Ascending aorta (tissue), 2 donors: Measurements from ENCODE around the gene ULK4. TPM values are rescaled to one million over a fixed set of nuclear protein-coding genes. Genes with fewer than 3 reads are reported as not detected.
"Not testable (repeated sequence)": the region's sequence is repeated elsewhere in the genome, so short reads cannot be mapped to it uniquely, and the experiment has no call there.

Experiments
- DNase-seq, 2 donors: peaks; one replicate each; pipeline ENCODE4 v3.0.0-alpha.2; 2019; ENCODE audit warnings: low spot score in 2 of 2
- H3K27ac ChIP-seq, 2 donors: fragments of 200-600 bp; sonication (generic); one replicate each; pipeline ENCODE4 v1.5.1; 2016 to 2017; ENCODE audit warnings: mild to moderate bottlenecking in 1 of 2
- H3K27me3 ChIP-seq: fragments of 200-600 bp; sonication (generic); one replicate; pipeline ENCODE4 v1.5.1; 2017
- H3K36me3 ChIP-seq, 2 donors: fragments of 200-600 bp; sonication (generic); one replicate each; pipeline ENCODE4 v1.5.1; 2016
- H3K4me1 ChIP-seq, 2 donors: fragments of 200-600 bp; sonication (generic); one replicate each; pipeline ENCODE4 v1.5.1; 2016 to 2017; ENCODE audit warnings: mild to moderate bottlenecking in 1 of 2
- H3K4me3 ChIP-seq, 2 donors: fragments of 200-600 bp; sonication (generic); one replicate each; pipeline ENCODE4 v1.5.1; 2016 to 2017; ENCODE audit warnings: mild to moderate bottlenecking in 1 of 2
- H3K9me3 ChIP-seq, 2 donors: fragments of 200-600 bp; sonication (generic); one replicate each; pipeline ENCODE4 v1.5.1; 2016
- intact Hi-C: fragments of 100-400 bp; cut with DNase I; formaldehyde crosslinking; loops from one replicate; pipeline ENCODE4 v1.15.1; 2023
- total RNA-seq: library from RNA; depleted of rRNA; stranded (reverse); fragments of >200 nt; gene quantifications from one replicate; pipeline ENCODE4 v1.1.0, GENCODE V29; 2016
- TF ChIP-seq, protein P1 (sequence below), 3 experiments: fragments of 200-600 bp in 2 of 3; fragments of 450-650 bp in 1 of 3; sonication (generic) in 2 of 3; IDR thresholded peaks; one replicate each; pipeline ENCODE4 v1.5.1; 2016 to 2019; ENCODE audit warnings: antibody characterized with exemption in 3 of 3, mild to moderate bottlenecking in 1 of 3, moderate library complexity in 1 of 3

The ULK4 gene
- total RNA-seq, 1 donor from 2014 or later: 4.2 TPM

DNA sequence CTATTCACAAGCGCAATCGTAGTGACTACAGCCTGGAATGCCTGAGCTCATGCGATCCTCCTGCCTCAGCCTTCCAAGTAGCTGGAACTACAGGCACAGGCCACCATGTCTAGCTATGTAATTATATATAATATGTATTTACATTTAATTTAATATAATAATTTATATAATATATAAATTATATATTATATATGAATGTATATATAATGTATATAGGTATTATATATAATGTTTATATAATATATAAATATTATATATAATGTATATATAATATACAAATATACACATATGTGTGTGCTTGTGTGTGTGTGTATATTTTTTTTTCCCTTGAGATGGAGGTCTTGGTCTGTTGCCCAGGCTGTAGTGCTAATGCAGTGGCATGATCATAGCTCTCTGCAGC is 27.6 kb upstream of the ULK4 start:
- TF ChIP-seq, protein P1, sequence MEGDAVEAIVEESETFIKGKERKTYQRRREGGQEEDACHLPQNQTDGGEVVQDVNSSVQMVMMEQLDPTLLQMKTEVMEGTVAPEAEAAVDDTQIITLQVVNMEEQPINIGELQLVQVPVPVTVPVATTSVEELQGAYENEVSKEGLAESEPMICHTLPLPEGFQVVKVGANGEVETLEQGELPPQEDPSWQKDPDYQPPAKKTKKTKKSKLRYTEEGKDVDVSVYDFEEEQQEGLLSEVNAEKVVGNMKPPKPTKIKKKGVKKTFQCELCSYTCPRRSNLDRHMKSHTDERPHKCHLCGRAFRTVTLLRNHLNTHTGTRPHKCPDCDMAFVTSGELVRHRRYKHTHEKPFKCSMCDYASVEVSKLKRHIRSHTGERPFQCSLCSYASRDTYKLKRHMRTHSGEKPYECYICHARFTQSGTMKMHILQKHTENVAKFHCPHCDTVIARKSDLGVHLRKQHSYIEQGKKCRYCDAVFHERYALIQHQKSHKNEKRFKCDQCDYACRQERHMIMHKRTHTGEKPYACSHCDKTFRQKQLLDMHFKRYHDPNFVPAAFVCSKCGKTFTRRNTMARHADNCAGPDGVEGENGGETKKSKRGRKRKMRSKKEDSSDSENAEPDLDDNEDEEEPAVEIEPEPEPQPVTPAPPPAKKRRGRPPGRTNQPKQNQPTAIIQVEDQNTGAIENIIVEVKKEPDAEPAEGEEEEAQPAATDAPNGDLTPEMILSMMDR (IDR thresholded peaks at IDR 0.05): no peak
- Histone ChIP-seq H3K27me3 (no peaks in the 10 kb centered on the region), H3K4me1 (no peaks in the 10 kb centered on the region), H3K9me3 (no peaks in the 10 kb centered on the region), H3K36me3 (no peaks in the 10 kb centered on the region), H3K4me3 (no peak overlapping the region), H3K27ac (no peak overlapping the region)
- DNase-seq: no peak
- intact Hi-C loops: no loop called here

- Histone ChIP-seq H3K27ac (no peak overlapping the region), H3K27me3 (no peaks in the 10 kb centered on the region), H3K9me3 (no peaks in the 10 kb centered on the region), H3K4me1 (no peaks in the 10 kb centered on the region), H3K4me3 (no peak overlapping the region), H3K36me3 (no peaks in the 10 kb centered on the region)
- TF ChIP-seq, protein P1 (IDR thresholded peaks at IDR 0.05): no peak
- intact Hi-C loops: no loop called here
- DNase-seq: no peak
These were observed 25.7 kb upstream of the ULK4 start for GRCh38 chr3:41987627-41988026.

DNA sequence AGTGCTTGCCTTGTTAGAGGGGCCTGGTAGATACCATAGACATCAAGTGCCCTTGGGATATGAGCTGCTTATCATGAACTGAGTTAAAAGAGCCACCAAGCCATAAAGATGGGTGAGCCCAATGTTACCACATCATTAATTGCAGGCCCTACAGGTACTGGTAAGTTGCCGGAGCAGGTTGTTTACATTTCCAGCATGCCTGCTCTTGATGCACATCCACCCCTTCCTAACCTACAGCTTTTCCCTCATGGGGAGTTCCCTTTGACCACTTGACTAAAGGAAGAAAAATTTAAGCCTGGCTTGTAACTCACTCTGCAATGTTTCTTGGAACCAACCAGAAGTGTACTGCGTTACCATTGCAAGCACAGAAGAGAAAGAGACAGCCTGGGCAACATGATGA is 24.7 kb upstream of the ULK4 start:
- no peaks in the 10 kb centered on the region for H3K36me3 ChIP-seq
- H3K27ac ChIP-seq: no peak overlapping the region
- H3K4me1 ChIP-seq: no peaks in the 10 kb centered on the region
- DNase-seq: no peak
- H3K27me3 ChIP-seq: no peaks in the 10 kb centered on the region
- intact Hi-C loops: no loop called here
- TF ChIP-seq, protein P1 (IDR thresholded peaks at IDR 0.05): no peak
- H3K4me3 ChIP-seq: no peak overlapping the region
- H3K9me3 ChIP-seq: no peaks in the 10 kb centered on the region

- no peaks in the 10 kb centered on the region for H3K27me3 ChIP-seq
These were observed 23.1 kb upstream of the ULK4 start for GRCh38 chr3:41985018-41985417.

GRCh38 chr3:41983091-41983490 is 21.2 kb upstream of the ULK4 start:
- H3K4me1 ChIP-seq, H3K4me3 ChIP-seq, H3K27me3 ChIP-seq, H3K27ac ChIP-seq, DNase-seq, intact Hi-C loops, H3K36me3 ChIP-seq, H3K9me3 ChIP-seq: not testable (repeated sequence)

More at GRCh38 chr3:41985018-41985417, 23.1 kb upstream of the ULK4 start:
- intact Hi-C loops: no loop called here
- Histone ChIP-seq H3K9me3 (no peaks in the 10 kb centered on the region), H3K36me3 (no peaks in the 10 kb centered on the region), H3K4me3 (no peak overlapping the region), H3K27ac (no peak overlapping the region), H3K4me1 (no peaks in the 10 kb centered on the region)
- DNase-seq: no peak
- TF ChIP-seq, protein P1 (IDR thresholded peaks at IDR 0.05): no peak

GRCh38 chr3:41977401-41977800 is 15.5 kb upstream of the ULK4 start:
- DNase-seq, H3K9me3 ChIP-seq, H3K36me3 ChIP-seq, H3K4me3 ChIP-seq, H3K27ac ChIP-seq, H3K4me1 ChIP-seq, intact Hi-C loops, H3K27me3 ChIP-seq: not testable (repeated sequence)

DNA sequence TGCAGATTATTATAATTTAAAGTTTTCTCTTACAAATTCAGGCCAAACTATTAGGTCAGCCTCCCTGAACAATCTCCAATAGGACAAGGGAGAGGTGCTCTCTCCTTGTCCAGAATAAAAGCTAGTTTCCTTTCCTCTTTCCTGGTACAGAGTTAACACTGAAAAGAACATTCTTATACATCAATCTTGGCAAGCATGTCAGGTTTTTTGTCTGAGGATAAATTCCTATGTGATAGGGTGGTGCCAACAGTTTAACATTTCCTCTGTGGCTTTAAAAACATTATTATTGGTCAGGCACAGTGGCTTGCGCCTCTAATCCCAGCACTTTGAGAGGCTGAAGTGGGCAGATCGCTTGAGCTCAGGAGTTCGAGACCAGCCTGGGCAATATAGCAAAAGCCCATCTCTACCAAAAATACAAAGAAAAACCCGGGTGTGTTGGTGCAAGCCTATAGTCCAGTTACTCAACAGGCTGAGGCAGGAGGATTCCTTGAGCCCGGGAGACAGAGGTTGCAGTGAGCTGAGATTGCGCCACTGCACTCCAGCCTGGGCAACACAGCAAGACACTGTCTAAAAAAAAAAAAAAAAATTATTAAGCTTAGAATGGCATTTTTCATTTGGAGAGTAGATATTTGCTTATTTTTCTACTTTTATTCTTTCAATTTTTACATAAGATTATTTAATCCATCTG is 13.7 kb upstream of the ULK4 start:
- H3K27me3 ChIP-seq: no peaks in the 10 kb centered on the region
- H3K27ac ChIP-seq: no peak overlapping the region
- intact Hi-C loops: no loop called here
- no peaks in the 10 kb centered on the region for H3K4me1 ChIP-seq
- H3K9me3 ChIP-seq: no peaks in the 10 kb centered on the region
- no peak for DNase-seq
- TF ChIP-seq, protein P1 (IDR thresholded peaks at IDR 0.05): no peak
- H3K36me3 ChIP-seq: no peaks in the 10 kb centered on the region
- H3K4me3 ChIP-seq: no peak overlapping the region
